IMR-90 (cell line): Measurements from ENCODE around the gene NRL. TPM values are rescaled to one million over a fixed set of nuclear protein-coding genes. Genes with fewer than 3 reads are reported as not detected.

ENCODE experiments used
- ATAC-seq: fragments of 200-7000 bp; cut with Tn5 transposase; 2 replicates; pipeline ENCODE4 v1.9.1; 2020; ENCODE audit warnings: low read depth, mild to moderate bottlenecking, moderate library complexity
- BruUV-seq: library from RNA; stranded (reverse); fragments of 400-500 nt; replicated peaks from 2 replicates; lab custom pipeline; 2021; lab: Mats Ljungman, UMichigan
- CTCF ChIA-PET: fragments of 300-600 bp; formaldehyde crosslinking; extraction: SDS; loops from one replicate; lab custom pipeline; 2021; ENCODE audit warnings: antibody characterized with exemption; lab: Yijun Ruan, JAX
- POLR2A ChIA-PET: fragments of 300-600 bp; sonication (Branson Sonifier 250); formaldehyde crosslinking; loops from one replicate; lab custom pipeline; 2022; ENCODE audit warnings: antibody characterized with exemption; ENCODE audit not compliant: unreplicated experiment; lab: Charles Lee
- DNase-seq: peaks from one replicate; pipeline ENCODE4 v3.0.0; 2013
- H2AFZ ChIP-seq: replicated peaks from 2 replicates; pipeline ENCODE3; 2013; ENCODE audit warnings: low read length, mild to moderate bottlenecking; ENCODE audit not compliant: poor library complexity
- H2AK5ac ChIP-seq: 2 replicates; pipeline ENCODE4 v1.6.1; 2013; ENCODE audit warnings: low read depth, low read length, inconsistent platforms
- H2AK9ac ChIP-seq: replicated peaks from 2 replicates; pipeline ENCODE3; 2013; ENCODE audit warnings: mild to moderate bottlenecking, low read depth, low read length, moderate library complexity; ENCODE audit not compliant: poor library complexity
- H2BK120ac ChIP-seq: 2 replicates; pipeline ENCODE4 v1.6.1; 2013; ENCODE audit warnings: low read depth, low read length, inconsistent platforms
- H2BK15ac ChIP-seq: 3 replicates; pipeline ENCODE4 v1.6.1; 2013; ENCODE audit warnings: low read depth, low read length, inconsistent platforms
- H2BK20ac ChIP-seq: 2 replicates; pipeline ENCODE4 v1.6.1; 2013; ENCODE audit warnings: low read depth, mild to moderate bottlenecking, inconsistent platforms, low read length, moderate library complexity
- H2BK5ac ChIP-seq: 2 replicates; pipeline ENCODE4 v1.6.1; 2013; ENCODE audit warnings: mild to moderate bottlenecking, low read depth, low read length, inconsistent platforms; ENCODE audit not compliant: poor library complexity, severe bottlenecking
- H3K14ac ChIP-seq: replicated peaks from 2 replicates; pipeline ENCODE4 v1.6.1; 2013; ENCODE audit warnings: low read depth, low read length, inconsistent platforms
- H3K18ac ChIP-seq: 2 replicates; pipeline ENCODE4 v1.6.1; 2013; ENCODE audit warnings: low read depth, low read length, control low read depth
- H3K23ac ChIP-seq: 2 replicates; pipeline ENCODE4 v1.6.1; 2013; ENCODE audit warnings: low read depth, low read length, inconsistent platforms
- H3K27ac ChIP-seq: 2 replicates; pipeline ENCODE4 v1.5.1; 2013; ENCODE audit warnings: mild to moderate bottlenecking, control low read depth, low read length; ENCODE audit not compliant: insufficient read depth
- H3K27me3 ChIP-seq: 2 replicates; pipeline ENCODE4 v1.6.1; 2013; ENCODE audit warnings: low read length; ENCODE audit not compliant: control insufficient read depth, insufficient read depth
- H3K36me3 ChIP-seq: 2 replicates; pipeline ENCODE4 v1.6.1; 2013; ENCODE audit warnings: low read length, mixed read lengths; ENCODE audit not compliant: control insufficient read depth, insufficient read depth
- H3K4ac ChIP-seq: 2 replicates; pipeline ENCODE4 v1.6.1; 2013; ENCODE audit warnings: low read depth, low read length, inconsistent platforms
- H3K4me1 ChIP-seq: 2 replicates; pipeline ENCODE4 v1.6.1; 2013; ENCODE audit warnings: low read length, mixed read lengths; ENCODE audit not compliant: control insufficient read depth, insufficient read depth
- H3K4me2 ChIP-seq: 2 replicates; pipeline ENCODE4 v1.6.1; 2013; ENCODE audit warnings: low read depth, mild to moderate bottlenecking, control low read depth, low read length, moderate library complexity
- H3K4me3 ChIP-seq: 2 replicates; pipeline ENCODE4 v1.5.1; 2013; ENCODE audit warnings: low read depth, mild to moderate bottlenecking, control low read depth, low read length, moderate library complexity; ENCODE audit not compliant: insufficient read depth
- H3K56ac ChIP-seq: 2 replicates; pipeline ENCODE4 v1.6.1; 2013; ENCODE audit warnings: low read length, inconsistent platforms; ENCODE audit not compliant: insufficient read depth; ENCODE audit errors: extremely low read depth
- H3K79me1 ChIP-seq, 2 experiments: 2 replicates each; pipeline ENCODE4 v1.6.1; 2013; ENCODE audit warnings: low read length in 2 of 2, inconsistent platforms in 1 of 2, low read depth in 1 of 2
- H3K9ac ChIP-seq: 2 replicates; pipeline ENCODE4 v1.6.1; 2013; ENCODE audit warnings: low read depth, low read length, control low read depth
- H3K9me1 ChIP-seq: 2 replicates; pipeline ENCODE4 v1.6.1; 2013; ENCODE audit warnings: low read length, inconsistent platforms; ENCODE audit not compliant: insufficient read depth
- H3K9me3 ChIP-seq: 2 replicates; pipeline ENCODE4 v1.6.1; 2013; ENCODE audit warnings: low read length; ENCODE audit not compliant: control insufficient read depth, insufficient read depth
- H4K20me1 ChIP-seq: 2 replicates; pipeline ENCODE4 v1.6.1; 2013; ENCODE audit warnings: low read length, inconsistent platforms; ENCODE audit not compliant: insufficient read depth
- H4K5ac ChIP-seq: 2 replicates; pipeline ENCODE4 v1.6.1; 2013; ENCODE audit warnings: mild to moderate bottlenecking, low read depth, low read length, control low read depth
- H4K8ac ChIP-seq, 2 experiments: 2 replicates each; pipeline ENCODE4 v1.6.1; 2013; ENCODE audit warnings: low read depth in 2 of 2, low read length in 2 of 2, control low read depth in 1 of 2, inconsistent platforms in 1 of 2
- H4K91ac ChIP-seq: 2 replicates; pipeline ENCODE4 v1.6.1; 2013; ENCODE audit warnings: low read depth, low read length, inconsistent platforms; ENCODE audit not compliant: insufficient read depth
- BHLHE40 ChIP-seq: fragments of 150-350 bp; IDR thresholded peaks from 2 replicates; pipeline ENCODE4 v1.6.1; 2016; ENCODE audit warnings: mild to moderate bottlenecking, low read depth, low read length
- CEBPB ChIP-seq: IDR thresholded peaks from 2 replicates; pipeline ENCODE4 v1.6.1; 2012; ENCODE audit warnings: low read depth, low read length, improper control_type of control experiment
- CHD1 ChIP-seq: IDR thresholded peaks from 2 replicates; pipeline ENCODE4 v1.6.1; 2012; ENCODE audit warnings: low read depth, low read length, improper control_type of control experiment
- FOS ChIP-seq: fragments of 150-350 bp; IDR thresholded peaks from 2 replicates; pipeline ENCODE4 v1.6.1; 2016; ENCODE audit warnings: low read depth, low read length
- MAFK ChIP-seq: IDR thresholded peaks from 2 replicates; pipeline ENCODE4 v1.6.1; 2012; ENCODE audit warnings: low read depth, low read length, improper control_type of control experiment
- MAZ ChIP-seq: IDR thresholded peaks from 2 replicates; pipeline ENCODE4 v1.6.1; 2012; ENCODE audit warnings: low read depth, mild to moderate bottlenecking, low read length, improper control_type of control experiment, moderate library complexity, borderline replicate concordance
- MXI1 ChIP-seq: IDR thresholded peaks from 2 replicates; pipeline ENCODE4 v1.6.1; 2012; ENCODE audit warnings: low read depth, mild to moderate bottlenecking, low read length, moderate library complexity, borderline replicate concordance
- NFE2L2 ChIP-seq: fragments of 150-350 bp; IDR thresholded peaks from 2 replicates; pipeline ENCODE4 v1.6.1; 2016; ENCODE audit warnings: low read depth, mild to moderate bottlenecking, low read length
- POLR2A ChIP-seq: IDR thresholded peaks from 2 replicates; pipeline ENCODE4 v1.6.1; 2012; ENCODE audit warnings: mild to moderate bottlenecking, low read depth, low read length
- RAD21 ChIP-seq: IDR thresholded peaks from 2 replicates; pipeline ENCODE4 v1.6.1; 2012; ENCODE audit warnings: low read length, improper control_type of control experiment
- RCOR1 ChIP-seq: IDR thresholded peaks from 2 replicates; pipeline ENCODE4 v1.6.1; 2012; ENCODE audit warnings: mild to moderate bottlenecking, low read length, improper control_type of control experiment; ENCODE audit not compliant: insufficient replicate concordance
- SMC3 ChIP-seq: fragments of 150-350 bp; IDR thresholded peaks from 2 replicates; pipeline ENCODE4 v1.6.1; 2016; ENCODE audit warnings: low read depth, mild to moderate bottlenecking, antibody characterized with exemption, low read length, moderate library complexity
- WGBS, 2 experiments: methylation state at CpG; one replicate each; pipeline versions ENCODE4 v1.1.5 to v1.1.7; 2013; ENCODE audit warnings: missing lambda C conversion rate in 2 of 2; ENCODE audit not compliant: insufficient read length in 1 of 2; ENCODE audit errors: extremely low coverage in 2 of 2; 5-methylcytosine and 5-hydroxymethylcytosine counted together
- dilution Hi-C: fragments of 300-500 bp; cut with HindIII; formaldehyde crosslinking; loops from one replicate; pipeline ENCODE4 v1.14.3; 2018; ENCODE audit warnings: low sequenced_read_pairs; ENCODE audit not compliant: unreplicated experiment
- in situ Hi-C: fragments of 300-500 bp; cut with MboI; formaldehyde crosslinking; loops from 3 replicates; pipeline ENCODE4 v1.14.3; 2019; ENCODE audit warnings: low sequenced_read_pairs, inconsistent platforms, mixed read lengths
- intact Hi-C: fragments of 100-400 bp; cut with micrococcal nuclease; formaldehyde crosslinking; loops from 2 replicates; pipeline ENCODE4 v1.10.0; 2022
- polyA plus RNA-seq, 3 experiments: library from polyadenylated mRNA; depleted of rRNA; stranded (reverse); fragments of >200 nt; gene quantifications; 2 replicates each; pipeline ENCODE4 v1.2.3, GENCODE V29; 2012; ENCODE audit warnings: low replicate concordance in 1 of 3
- total RNA-seq: library from RNA; depleted of rRNA; stranded (reverse); fragments of >200 nt; gene quantifications from 2 replicates; pipeline ENCODE4 v1.2.3, GENCODE V29; 2012
- TF ChIP-seq, protein P1 (sequence below): fragments of 150-350 bp; IDR thresholded peaks from 2 replicates; pipeline ENCODE4 v1.6.1; 2017; ENCODE audit warnings: mild to moderate bottlenecking, antibody characterized with exemption, low read length, low read depth
- TF ChIP-seq, protein P2 (sequence below): conservative IDR thresholded peaks from 2 replicates; pipeline ENCODE4 v1.5.1; 2012; ENCODE audit warnings: mild to moderate bottlenecking, low read depth, low read length, improper control_type of control experiment
- TF ChIP-seq, protein P3 (sequence below): fragments of 150-350 bp; IDR thresholded peaks from 2 replicates; pipeline ENCODE4 v1.6.1; 2016; ENCODE audit warnings: low read depth, mild to moderate bottlenecking, low read length, moderate library complexity, borderline replicate concordance

The NRL gene
- total and polyA plus RNA-seq, 2 of the 4 experiments (the other 2 are of a cell fraction): 0.18 to 0.70 TPM

DNA sequence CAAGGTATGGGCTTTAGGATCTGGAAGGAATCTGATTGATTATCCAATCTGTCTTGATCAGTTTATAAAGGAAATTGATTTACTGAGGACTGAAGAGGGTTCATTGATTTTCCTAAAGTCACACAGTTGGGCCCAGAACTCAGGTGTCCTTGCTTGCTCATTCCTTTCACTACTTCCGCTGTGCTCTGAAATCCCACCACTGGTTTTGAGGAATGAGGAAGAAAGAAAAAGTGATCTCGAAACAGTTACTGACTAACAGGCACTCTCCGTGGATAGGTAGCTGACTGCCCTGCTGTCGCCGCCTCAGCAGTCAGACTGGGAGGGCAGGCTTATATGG, 15.6 kb upstream of the NRL start, which contains the start of gene FITM1:
Gene FITM1 (plus strand): TSS at position 280 of the 337 bp plus-strand sequence. CDS start 905 bp downstream, outside the sequence.
- WGBS, 2 experiments: 92% methylated on average over 3 of the region's 5 CpGs; no CpG with 5 or more reads in 1 of the 2 experiments
- H3K4ac ChIP-seq: no peak within 1 kb of the TSS
- H3K4me2 ChIP-seq: no peak within 1 kb of the TSS
- no peak within 1 kb of the TSS for H3K27ac ChIP-seq
- TF ChIP-seq CHD1 (no peak), MAFK (no peak), SMC3 (no peak), POLR2A (no peak), MXI1 (no peak), NFE2L2 (no peak), RCOR1 (no peak), BHLHE40 (no peak), RAD21 (no peak), CEBPB (no peak), FOS (no peak), MAZ (no peak)
- TF ChIP-seq, protein P1, sequence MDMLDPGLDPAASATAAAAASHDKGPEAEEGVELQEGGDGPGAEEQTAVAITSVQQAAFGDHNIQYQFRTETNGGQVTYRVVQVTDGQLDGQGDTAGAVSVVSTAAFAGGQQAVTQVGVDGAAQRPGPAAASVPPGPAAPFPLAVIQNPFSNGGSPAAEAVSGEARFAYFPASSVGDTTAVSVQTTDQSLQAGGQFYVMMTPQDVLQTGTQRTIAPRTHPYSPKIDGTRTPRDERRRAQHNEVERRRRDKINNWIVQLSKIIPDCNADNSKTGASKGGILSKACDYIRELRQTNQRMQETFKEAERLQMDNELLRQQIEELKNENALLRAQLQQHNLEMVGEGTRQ: no peak
- TF ChIP-seq, protein P2, sequence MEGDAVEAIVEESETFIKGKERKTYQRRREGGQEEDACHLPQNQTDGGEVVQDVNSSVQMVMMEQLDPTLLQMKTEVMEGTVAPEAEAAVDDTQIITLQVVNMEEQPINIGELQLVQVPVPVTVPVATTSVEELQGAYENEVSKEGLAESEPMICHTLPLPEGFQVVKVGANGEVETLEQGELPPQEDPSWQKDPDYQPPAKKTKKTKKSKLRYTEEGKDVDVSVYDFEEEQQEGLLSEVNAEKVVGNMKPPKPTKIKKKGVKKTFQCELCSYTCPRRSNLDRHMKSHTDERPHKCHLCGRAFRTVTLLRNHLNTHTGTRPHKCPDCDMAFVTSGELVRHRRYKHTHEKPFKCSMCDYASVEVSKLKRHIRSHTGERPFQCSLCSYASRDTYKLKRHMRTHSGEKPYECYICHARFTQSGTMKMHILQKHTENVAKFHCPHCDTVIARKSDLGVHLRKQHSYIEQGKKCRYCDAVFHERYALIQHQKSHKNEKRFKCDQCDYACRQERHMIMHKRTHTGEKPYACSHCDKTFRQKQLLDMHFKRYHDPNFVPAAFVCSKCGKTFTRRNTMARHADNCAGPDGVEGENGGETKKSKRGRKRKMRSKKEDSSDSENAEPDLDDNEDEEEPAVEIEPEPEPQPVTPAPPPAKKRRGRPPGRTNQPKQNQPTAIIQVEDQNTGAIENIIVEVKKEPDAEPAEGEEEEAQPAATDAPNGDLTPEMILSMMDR: no peak
- TF ChIP-seq, protein P3, sequence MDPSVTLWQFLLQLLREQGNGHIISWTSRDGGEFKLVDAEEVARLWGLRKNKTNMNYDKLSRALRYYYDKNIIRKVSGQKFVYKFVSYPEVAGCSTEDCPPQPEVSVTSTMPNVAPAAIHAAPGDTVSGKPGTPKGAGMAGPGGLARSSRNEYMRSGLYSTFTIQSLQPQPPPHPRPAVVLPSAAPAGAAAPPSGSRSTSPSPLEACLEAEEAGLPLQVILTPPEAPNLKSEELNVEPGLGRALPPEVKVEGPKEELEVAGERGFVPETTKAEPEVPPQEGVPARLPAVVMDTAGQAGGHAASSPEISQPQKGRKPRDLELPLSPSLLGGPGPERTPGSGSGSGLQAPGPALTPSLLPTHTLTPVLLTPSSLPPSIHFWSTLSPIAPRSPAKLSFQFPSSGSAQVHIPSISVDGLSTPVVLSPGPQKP: no peak
- ATAC-seq (no peak), DNase-seq (no peak)
- no peak within 1 kb of the TSS for H3K14ac ChIP-seq
- no peaks in the 10 kb centered on the region for H4K20me1 ChIP-seq
- no peak within 1 kb of the TSS for H4K8ac ChIP-seq
- H2AFZ ChIP-seq: no peak within 1 kb of the TSS
- H4K5ac ChIP-seq: no peak within 1 kb of the TSS
- no peak within 1 kb of the TSS for H3K9ac ChIP-seq
- no peak within 1 kb of the TSS for H4K91ac ChIP-seq
- dilution Hi-C loops (no loop called here), in situ Hi-C loops (loop anchor here (10.0 to 25.0 kb wide), 3 partner anchors 304 to 1043 kb away; partner anchors contain the start of genes ACIN1, BCL2L2, C14orf119 and PABPN1), intact Hi-C loops (no loop called here)
- no peaks in the 10 kb centered on the region for H3K36me3 ChIP-seq
- H3K79me1 ChIP-seq: no peaks in the 10 kb centered on the region
- no peak within 1 kb of the TSS for H2BK20ac ChIP-seq
- no peaks in the 10 kb centered on the region for H3K27me3 ChIP-seq
- no peaks in the 10 kb centered on the region; the same call in 1 of the 2 replicates for H3K4me1 ChIP-seq
- no peak within 1 kb of the TSS for H3K4me3 ChIP-seq
- H2AK5ac ChIP-seq: no peak within 1 kb of the TSS
- H2AK9ac ChIP-seq: no peak within 1 kb of the TSS
- no peak within 1 kb of the TSS for H2BK120ac ChIP-seq
- no peak within 1 kb of the TSS for H2BK5ac ChIP-seq
- no peak within 1 kb of the TSS for H3K18ac ChIP-seq
- no TSS peak for BruUV-seq
- H3K23ac ChIP-seq: no peak within 1 kb of the TSS
- H2BK15ac ChIP-seq: no peak within 1 kb of the TSS
- no peak within 1 kb of the TSS for H3K56ac ChIP-seq
- ChIA-PET POLR2A (no interaction called here), CTCF (no interaction called here)
- no peaks in the 10 kb centered on the region for H3K9me3 ChIP-seq
- no peaks in the 10 kb centered on the region for H3K9me1 ChIP-seq
